Lung (tissue), 12 donors: Measurements from ENCODE around the gene TFCP2L1. TPM values are rescaled to one million over a fixed set of nuclear protein-coding genes. Genes with fewer than 3 reads are reported as not detected.

Experiments used
- ATAC-seq: fragments of 200-7000 bp; cut with Tn5 transposase; one replicate; pipeline ENCODE4 v1.9.1; 2020; ENCODE audit warnings: moderate number of reproducible peaks; ENCODE audit not compliant: insufficient read depth, low FRiP score
- DNase-seq, 3 donors: peaks; one replicate each; pipeline ENCODE4 v3.0.0-alpha.2; 2013 to 2017
- H3K27ac ChIP-seq, 2 donors: one replicate each; pipeline ENCODE4 v1.5.1; 2013; ENCODE audit warnings: mild to moderate bottlenecking in 2 of 2, moderate library complexity in 2 of 2, control low read depth in 1 of 2, inconsistent platforms in 1 of 2, low read depth in 1 of 2, low read length in 1 of 2
- H3K27me3 ChIP-seq, 3 donors: one replicate each; pipeline ENCODE4 v1.5.1; 2013; ENCODE audit warnings: low read length in 2 of 3; ENCODE audit not compliant: control insufficient read depth in 3 of 3, insufficient read depth in 3 of 3
- H3K36me3 ChIP-seq, 4 donors: one replicate each; pipeline ENCODE4 v1.5.1; 2013; ENCODE audit warnings: low read length in 4 of 4, mild to moderate bottlenecking in 1 of 4, moderate library complexity in 1 of 4; ENCODE audit not compliant: control insufficient read depth in 4 of 4, insufficient read depth in 4 of 4
- H3K4me1 ChIP-seq, 5 donors: one replicate each; pipeline ENCODE4 v1.5.1; 2013; ENCODE audit warnings: low read length in 5 of 5, mild to moderate bottlenecking in 2 of 5, moderate library complexity in 1 of 5; ENCODE audit not compliant: control insufficient read depth in 5 of 5, insufficient read depth in 5 of 5
- H3K4me3 ChIP-seq: one replicate; pipeline ENCODE4 v1.5.1; 2013; ENCODE audit warnings: mild to moderate bottlenecking, control low read depth, moderate library complexity
- H3K9ac ChIP-seq, 2 donors: one replicate each; pipeline ENCODE4 v1.5.1; 2013; ENCODE audit warnings: low read length in 2 of 2, control low read depth in 1 of 2; ENCODE audit not compliant: insufficient read depth in 1 of 2
- H3K9me3 ChIP-seq, 4 donors: one replicate each; pipeline ENCODE4 v1.5.1; 2013; ENCODE audit warnings: low read length in 3 of 4, mild to moderate bottlenecking in 1 of 4, moderate library complexity in 1 of 4; ENCODE audit not compliant: control insufficient read depth in 4 of 4, insufficient read depth in 3 of 4
- WGBS, 2 donors: extraction: QIAGEN DNeasy Blood & Tissue Kit; methylation state at CpG; one replicate each; pipeline ENCODE4 v1.1.7; 2013; 5-methylcytosine and 5-hydroxymethylcytosine counted together
- polyA plus RNA-seq, 2 donors: library from polyadenylated mRNA; stranded (reverse); fragments of 200-250 nt; gene quantifications; one replicate each; pipeline ENCODE4 v1.2.1, GENCODE V29; 2013
- total RNA-seq, 2 donors: library from RNA; depleted of rRNA in 1 of 2; stranded (reverse); fragments of >200 nt in 1 of 2; gene quantifications; one replicate each; pipeline ENCODE4 v1.2.1, GENCODE V29; 2014 to 2021
- TF ChIP-seq, protein P1 (sequence below): IDR thresholded peaks from 2 replicates; pipeline ENCODE4 v1.5.1; 2012; ENCODE audit warnings: mild to moderate bottlenecking; ENCODE audit errors: control extremely low read depth, extremely low read depth
- donor health status: control.
- donor health status: control.
- donor health status: Bipolar disorder and iron deficiency.
- donor health status: healthy.
- donor health status: DM: yes; HTN: yes; CAD: no.

The TFCP2L1 gene
- total and polyA plus RNA-seq, 4 donors: 2.8 to 36.1 (median 6.7) TPM

DNA sequence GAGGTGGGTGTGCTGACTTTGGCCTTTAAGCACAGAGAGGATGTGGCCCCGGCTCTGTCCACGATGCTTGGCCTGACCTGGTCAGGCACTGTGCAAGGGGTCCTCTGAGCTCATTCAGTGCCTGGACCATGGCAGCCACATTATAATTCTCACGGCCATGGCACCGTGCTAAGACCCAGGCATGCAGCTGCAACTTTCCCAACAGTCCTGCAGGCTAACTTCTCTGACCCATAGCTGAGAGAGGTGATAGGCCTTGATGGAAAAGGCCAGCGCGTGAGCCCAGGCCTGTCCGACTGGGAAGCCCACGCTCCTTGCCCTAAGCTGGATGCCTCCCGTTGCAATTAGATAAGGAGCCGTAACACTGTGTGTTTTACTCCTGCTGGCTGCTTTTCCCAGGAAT, 99.9 kb downstream of the TFCP2L1 start:
- Histone ChIP-seq H3K4me1 (no peaks in the 10 kb centered on the region), H3K9me3 (no peaks in the 10 kb centered on the region), H3K27me3 (no peaks in the 10 kb centered on the region), H3K4me3 (no peak overlapping the region), H3K36me3 (no peaks in the 10 kb centered on the region), H3K9ac (no peak overlapping the region), H3K27ac (no peak overlapping the region)
- DNase-seq (no peak), ATAC-seq (no peak)
- 90 to 95% methylated on average over 10 of the region's 10 CpGs for WGBS, 2 donors
- TF ChIP-seq, protein P1, sequence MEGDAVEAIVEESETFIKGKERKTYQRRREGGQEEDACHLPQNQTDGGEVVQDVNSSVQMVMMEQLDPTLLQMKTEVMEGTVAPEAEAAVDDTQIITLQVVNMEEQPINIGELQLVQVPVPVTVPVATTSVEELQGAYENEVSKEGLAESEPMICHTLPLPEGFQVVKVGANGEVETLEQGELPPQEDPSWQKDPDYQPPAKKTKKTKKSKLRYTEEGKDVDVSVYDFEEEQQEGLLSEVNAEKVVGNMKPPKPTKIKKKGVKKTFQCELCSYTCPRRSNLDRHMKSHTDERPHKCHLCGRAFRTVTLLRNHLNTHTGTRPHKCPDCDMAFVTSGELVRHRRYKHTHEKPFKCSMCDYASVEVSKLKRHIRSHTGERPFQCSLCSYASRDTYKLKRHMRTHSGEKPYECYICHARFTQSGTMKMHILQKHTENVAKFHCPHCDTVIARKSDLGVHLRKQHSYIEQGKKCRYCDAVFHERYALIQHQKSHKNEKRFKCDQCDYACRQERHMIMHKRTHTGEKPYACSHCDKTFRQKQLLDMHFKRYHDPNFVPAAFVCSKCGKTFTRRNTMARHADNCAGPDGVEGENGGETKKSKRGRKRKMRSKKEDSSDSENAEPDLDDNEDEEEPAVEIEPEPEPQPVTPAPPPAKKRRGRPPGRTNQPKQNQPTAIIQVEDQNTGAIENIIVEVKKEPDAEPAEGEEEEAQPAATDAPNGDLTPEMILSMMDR: no peak

DNA sequence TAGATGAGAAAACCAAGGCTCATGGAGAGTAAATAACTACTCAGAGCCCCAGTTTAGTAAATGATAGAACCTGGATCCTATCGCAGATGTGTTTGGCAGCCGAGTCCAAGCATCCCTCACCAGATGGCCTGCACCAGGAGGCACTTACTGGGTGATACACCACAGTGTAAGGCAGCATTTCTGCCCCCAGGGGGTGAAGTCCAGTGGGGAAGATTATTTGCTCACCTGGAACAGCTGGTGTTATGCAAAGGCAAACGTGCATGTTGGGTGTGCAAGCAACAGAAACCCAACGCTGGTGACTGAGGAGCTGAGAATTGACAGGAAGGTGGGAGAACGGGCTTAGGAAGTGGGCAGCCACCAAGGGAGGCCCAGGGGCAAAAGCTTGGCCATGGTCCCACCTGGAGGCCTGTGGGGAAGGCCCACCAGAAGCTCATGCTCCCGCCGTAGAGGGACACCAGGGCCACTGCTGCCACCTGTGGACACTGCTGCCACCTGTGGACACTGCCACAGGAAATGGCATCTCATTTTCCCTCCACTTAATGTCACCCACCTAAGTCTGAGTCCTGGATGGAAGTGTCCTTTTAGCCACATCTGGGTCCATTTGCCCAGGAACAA, 100.6 kb downstream of the TFCP2L1 start:
- WGBS, 2 donors: 62 to 67% methylated on average over 7 of the region's 7 CpGs
- TF ChIP-seq, protein P1: no peak
- no peak for DNase-seq
- H3K27me3 ChIP-seq: no peaks in the 10 kb centered on the region
- H3K4me3 ChIP-seq: no peak overlapping the region
- no peak overlapping the region for H3K27ac ChIP-seq
- no peaks in the 10 kb centered on the region for H3K4me1 ChIP-seq
- no peak overlapping the region for H3K9ac ChIP-seq
- no peak for ATAC-seq
- no peaks in the 10 kb centered on the region for H3K36me3 ChIP-seq
- H3K9me3 ChIP-seq: no peaks in the 10 kb centered on the region

DNA sequence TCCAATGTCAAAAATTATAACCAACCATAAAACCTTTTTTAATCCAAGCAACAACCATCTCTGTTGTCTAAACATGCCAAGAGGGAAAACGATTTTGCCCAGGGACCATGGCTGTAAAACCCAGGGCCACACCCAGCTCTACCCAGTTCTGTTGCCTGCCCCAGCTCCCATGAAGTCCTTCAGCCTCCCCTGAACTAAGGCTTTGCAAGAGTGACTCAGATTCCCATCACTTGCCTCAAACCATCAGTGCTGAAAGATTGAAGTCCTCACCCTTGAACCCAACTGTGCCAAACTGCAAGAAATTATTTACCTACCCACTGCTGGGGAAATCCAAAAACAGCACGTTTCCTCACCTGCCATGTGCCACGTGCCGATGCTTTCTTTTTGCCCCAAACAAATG, 102.5 kb downstream of the TFCP2L1 start:
- H3K9ac ChIP-seq: no peak overlapping the region
- no peaks in the 10 kb centered on the region for H3K36me3 ChIP-seq
- DNase-seq (no peak), ATAC-seq (no peak)
- no peak overlapping the region for H3K4me3 ChIP-seq
- 79 to 81% methylated on average over 4 of the region's 4 CpGs for WGBS, 2 donors
- H3K27ac ChIP-seq: no peak overlapping the region
- H3K4me1 ChIP-seq: no peaks in the 10 kb centered on the region
- no peaks in the 10 kb centered on the region for H3K9me3 ChIP-seq
- no peaks in the 10 kb centered on the region for H3K27me3 ChIP-seq
- TF ChIP-seq, protein P1: no peak

DNA sequence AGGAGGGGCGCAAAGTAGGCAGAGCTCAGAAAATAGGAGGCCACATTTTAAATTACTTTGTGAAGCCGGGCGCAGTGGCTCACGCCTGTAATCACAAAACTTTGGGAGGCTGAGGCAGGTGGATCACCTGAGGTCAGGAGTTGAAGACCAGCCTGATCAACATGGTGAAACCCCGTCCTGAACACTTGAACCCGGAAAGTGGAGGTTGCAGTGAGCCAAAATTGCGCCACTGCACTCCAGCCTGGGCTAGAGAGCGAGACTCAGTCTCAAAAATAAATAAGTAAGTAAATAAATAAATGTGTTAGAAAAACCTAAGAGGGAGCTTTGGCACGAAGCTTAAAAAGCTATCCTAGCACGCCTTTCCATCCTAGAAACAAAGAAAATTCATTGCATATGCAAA, 105.5 kb downstream of the TFCP2L1 start:
- no peak for DNase-seq
- TF ChIP-seq, protein P1: no peak
- H3K9ac ChIP-seq: no peak overlapping the region
- no peaks in the 10 kb centered on the region for H3K36me3 ChIP-seq
- WGBS, 2 donors: 69 to 90% methylated on average over 10 of the region's 10 CpGs
- no peaks in the 10 kb centered on the region for H3K4me1 ChIP-seq
- no peak for ATAC-seq
- H3K27ac ChIP-seq: no peak overlapping the region
- H3K27me3 ChIP-seq: no peaks in the 10 kb centered on the region
- no peaks in the 10 kb centered on the region for H3K9me3 ChIP-seq
- H3K4me3 ChIP-seq: no peak overlapping the region
